Right kidney (tissue), 1 donor: ENCODE measurements around the gene PRAF2.

Experiments
- DNase-seq: peaks from one replicate; pipeline ENCODE4 v3.0.0-alpha.2; 2016

Gene PRAF2

GRCh38 chrX:49077941-49078340, 4.1 kb upstream of the PRAF2 start:
- DNase-seq: no peak

DNA sequence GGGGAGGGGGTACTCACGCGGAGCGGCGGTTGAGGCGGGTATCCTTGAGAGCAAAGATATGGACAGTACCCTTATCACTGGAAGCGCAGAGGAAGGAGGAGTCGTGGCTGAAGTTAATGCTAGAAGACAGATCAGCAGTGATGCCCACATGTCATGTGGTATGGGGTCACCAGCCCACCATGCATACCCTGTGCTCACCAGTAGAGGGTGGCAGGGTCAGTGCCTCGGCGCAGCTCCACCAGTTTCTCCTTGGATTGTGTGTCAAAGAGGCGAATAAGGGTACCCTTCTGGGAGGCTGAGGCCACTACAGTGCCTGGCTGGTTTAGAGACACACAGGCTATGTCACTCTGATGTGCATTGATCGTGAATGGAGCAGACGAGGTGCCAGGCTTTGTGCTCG, 1.5 kb upstream of the PRAF2 start:
- no peak for DNase-seq

GRCh38 chrX:49072712-49073095, 1.1 kb downstream of the PRAF2 start:
- no peak for DNase-seq

DNA sequence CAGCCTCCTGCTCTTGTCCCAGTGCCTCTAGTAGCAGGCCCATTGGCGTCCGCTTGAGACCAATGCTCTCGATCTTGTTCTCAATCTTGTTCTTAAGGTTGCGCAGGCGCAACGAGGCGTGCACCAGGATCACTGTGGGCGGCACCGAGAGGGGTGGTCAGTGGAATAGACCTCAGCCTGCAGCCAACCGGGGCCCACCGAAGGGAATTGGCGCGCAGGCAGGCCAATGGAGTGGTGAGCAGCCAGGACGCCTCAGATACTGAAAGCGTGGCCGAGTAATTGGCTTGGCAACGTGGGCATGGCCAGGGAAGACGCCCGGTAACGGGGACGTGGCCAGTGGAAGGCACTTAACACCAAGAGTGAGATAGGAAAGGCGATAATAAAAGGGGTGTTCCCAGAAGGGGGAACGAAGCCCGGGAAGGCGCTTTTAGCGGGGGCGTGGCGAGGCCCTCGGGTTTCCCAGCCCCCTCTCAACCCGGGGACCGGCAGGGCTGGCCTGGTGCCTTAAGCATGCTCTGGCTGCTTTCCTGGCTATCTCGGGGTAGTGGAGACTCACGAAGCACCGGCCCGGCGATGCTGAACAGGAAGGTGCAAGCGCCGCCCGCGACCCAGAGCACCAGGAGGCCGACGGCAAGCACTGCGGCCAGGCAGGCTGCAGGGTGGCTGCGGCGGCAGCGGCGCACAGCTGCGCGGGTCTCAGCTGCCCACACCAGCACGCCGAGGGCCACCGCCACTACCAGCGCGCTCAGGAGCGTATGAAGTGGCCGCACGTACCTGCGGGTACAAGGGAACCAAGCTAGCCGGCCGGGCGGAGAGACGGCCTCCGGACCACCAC, 1.7 kb downstream of the PRAF2 start:
- DNase-seq: peak; percentile 72

DNA sequence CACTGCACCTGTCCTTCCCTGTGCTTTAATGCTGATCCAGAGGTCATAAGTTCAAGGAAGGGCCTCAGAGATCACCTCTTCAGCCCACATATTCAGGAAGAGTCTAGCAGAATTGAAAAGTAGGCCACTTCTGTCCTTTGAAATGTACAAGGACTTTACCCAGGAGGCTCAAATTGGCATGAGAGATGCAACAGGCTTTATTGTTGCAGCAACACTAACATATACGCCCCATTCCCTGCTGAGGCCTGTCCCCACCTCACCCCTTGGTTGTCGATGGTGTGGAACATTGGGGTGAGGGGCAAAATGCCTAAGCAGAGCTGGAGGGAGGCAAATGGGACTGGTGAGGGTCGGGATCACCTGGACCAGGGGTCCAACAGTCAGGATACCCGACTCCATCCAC, 2.8 kb downstream of the PRAF2 start:
- DNase-seq: no peak

DNA sequence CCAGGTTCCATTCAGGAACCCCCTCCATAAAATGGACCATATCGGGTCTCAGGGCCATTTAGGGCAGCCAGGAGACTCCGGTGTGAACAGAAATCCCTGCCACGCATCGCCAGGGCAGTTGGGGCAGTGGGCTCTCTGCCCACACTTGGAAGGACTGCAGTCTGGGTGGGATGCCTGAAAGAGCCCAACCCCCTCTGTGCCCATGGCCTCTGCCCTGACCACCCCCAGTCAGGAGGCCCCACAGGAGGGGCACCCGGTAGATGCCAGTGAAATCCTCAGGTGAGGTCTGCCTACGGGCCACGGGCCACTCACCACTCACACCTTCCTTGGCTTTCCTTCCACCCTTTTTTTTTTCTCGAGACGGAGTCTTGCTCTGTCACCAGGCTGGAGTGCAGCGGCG, 4.8 kb downstream of the PRAF2 start:
- no peak for DNase-seq

GRCh38 chrX:49067285-49068120, 6.3 kb downstream of the PRAF2 start:
- DNase-seq: no peak

DNA sequence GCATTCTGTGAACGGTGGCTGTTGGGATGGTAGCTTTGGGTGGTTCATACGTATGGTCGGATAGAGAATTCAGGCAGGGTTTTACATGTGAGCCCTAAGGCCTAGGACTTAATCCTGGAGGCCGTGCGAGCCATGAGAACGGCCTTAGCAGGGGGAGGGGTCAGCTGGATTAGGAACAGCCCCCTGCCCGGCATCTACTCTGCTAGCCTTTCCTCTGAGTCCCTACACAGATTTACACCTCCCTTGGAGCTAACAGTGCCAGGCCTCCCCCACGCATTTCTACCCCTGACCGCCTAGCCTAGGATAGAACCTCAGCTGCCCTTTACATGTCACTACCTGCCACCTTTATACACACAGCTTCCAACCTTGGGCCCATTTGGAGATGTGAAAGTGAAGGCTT, 7.1 kb downstream of the PRAF2 start:
- no peak for DNase-seq

DNA sequence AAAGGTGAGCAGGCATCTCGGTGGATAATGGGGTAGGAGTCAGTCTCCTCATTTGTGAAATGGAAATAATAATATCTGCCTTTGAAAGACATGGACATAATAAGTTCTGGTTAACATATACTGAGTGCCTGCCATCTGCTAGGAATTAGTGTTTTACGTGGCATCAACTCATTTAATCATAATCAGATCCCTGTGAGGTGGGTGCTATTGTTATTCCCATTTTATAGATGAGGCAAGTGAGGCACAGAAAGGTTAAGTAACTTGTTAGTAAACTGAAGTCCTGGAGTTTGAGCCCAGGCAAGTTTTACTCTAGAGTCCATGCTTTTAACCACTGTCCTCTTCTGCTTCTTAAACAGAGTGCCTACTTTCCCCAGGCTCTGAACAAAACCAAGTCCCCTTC, 7.5 kb downstream of the PRAF2 start:
- DNase-seq: no peak

DNA sequence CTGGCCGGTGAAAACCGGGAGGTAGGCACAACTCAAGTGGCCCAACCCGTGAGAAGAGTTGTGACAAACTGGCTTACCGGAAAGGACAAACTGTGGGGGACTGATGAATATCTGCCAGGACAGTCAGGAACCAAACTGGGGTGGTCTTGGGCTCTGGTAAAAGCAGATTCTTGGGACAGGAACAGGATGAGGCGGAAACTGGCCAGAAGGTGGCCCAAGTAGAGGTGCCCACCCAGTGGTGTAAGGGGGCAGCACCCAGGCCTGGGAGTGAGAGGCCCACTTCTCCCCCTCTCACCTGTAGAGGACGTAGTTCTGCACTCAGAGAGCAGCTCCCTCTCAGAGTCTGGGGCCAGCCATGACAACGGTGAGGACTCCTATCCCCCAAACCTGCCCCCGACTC, 9.1 kb downstream of the PRAF2 start:
- no peak for DNase-seq

DNA sequence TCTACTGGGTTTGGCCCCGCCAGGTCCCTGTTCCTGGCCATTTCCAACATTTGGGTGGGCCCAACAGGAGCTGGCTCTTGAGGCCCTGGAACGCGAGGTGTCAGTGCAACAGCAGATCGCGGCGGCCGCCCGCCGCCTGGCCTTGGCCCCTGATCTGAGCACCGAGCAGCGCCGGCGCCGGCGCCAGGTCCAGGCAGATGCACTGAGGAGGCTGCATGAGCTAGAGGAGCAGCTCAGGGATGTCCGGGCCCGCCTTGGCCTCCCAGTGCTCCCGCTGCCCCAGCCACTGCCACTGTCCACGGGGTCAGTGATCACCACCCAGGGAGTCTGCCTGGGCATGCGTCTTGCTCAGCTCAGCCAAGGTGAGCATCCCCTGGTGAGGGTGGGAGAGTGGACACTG, 9.5 kb downstream of the PRAF2 start:
- no peak for DNase-seq

DNA sequence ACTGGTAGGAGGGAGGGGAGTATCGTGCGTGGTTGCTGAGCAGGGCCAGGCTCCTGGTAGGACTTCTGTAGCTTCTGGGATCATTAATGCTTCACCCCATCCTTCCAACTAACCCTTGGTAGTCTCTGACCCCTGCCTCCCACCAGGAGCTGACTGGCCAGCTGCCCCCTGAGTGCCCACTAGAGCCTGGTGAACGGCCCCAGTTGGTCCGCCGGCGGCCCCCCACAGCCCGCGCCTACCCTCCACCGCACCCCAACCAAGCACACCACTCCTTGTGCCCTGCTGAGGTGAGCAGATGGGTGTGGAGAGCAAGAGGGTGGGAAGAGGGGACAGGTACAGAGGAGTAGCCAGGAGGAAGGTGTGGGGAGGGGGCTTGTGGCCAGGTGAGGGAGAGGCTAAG, 10.1 kb downstream of the PRAF2 start:
- no peak for DNase-seq

GRCh38 chrX:49061916-49062315, 11.9 kb downstream of the PRAF2 start:
- DNase-seq: no peak

DNA sequence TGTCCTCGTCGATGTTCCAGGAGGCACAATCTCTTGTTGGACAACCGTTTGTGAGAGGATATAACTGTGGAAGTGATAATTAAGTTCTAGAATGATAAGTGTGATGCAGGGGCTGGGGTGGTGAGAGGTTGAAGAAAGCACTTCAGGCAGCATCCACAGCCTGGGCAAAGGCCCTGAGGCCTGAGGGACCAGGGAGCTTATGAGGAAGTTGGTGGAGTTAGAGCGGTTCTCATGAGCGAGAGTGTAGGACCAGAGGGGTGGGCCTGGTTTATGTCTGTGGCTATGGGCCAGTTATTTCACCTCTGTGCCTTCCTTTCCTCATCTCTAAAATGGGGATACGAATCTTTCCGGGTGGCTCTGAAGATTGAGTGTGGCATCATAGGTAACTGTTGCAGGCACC, 12.3 kb downstream of the PRAF2 start:
- DNase-seq: no peak

DNA sequence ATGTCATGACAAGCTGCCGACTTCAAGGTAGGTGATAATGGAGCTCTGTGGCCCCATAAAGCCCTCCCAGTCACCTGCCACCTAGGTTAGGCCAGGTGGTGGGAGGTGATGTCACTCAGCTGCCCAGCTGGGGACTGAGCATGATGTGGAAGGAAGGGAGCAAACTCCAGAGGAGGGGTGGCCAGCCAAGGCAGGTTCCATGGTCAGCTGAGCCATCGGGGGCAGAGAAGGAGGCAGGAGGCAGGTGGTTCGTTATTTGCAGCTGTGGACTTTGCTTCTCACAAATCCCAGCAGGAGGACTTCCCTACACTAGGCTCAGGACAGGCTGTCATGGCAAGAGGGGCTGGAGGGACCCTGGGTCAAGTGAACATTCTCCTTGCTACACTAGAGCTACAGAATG, 12.9 kb downstream of the PRAF2 start:
- no peak for DNase-seq

- DNase-seq: no peak
Observed at GRCh38 chrX:49059681-49060085, 14.1 kb downstream of the PRAF2 start.

- DNase-seq: no peak
Observed at GRCh38 chrX:49059201-49059600, 14.6 kb downstream of the PRAF2 start.

- DNase-seq: no peak
Observed at GRCh38 chrX:49058794-49059193, 15.0 kb downstream of the PRAF2 start, which contains the start of gene CCDC120. Gene CCDC120, plus strand, starts transcription at chrX:49058999. Its CDS starts 3,043 bp downstream, at chrX:49062042.

GRCh38 chrX:49054073-49054762, 19.6 kb downstream of the PRAF2 start:
- DNase-seq: no peak

GRCh38 chrX:49053223-49054072, 20.4 kb downstream of the PRAF2 start:
- peak; percentile 49 for DNase-seq

GRCh38 chrX:49043987-49044281, 29.9 kb downstream of the PRAF2 start:
- DNase-seq: no peak
